Hepatocyte (in vitro differentiated cells): ENCODE data around the gene PHLDB2. TPM values are rescaled to one million over a fixed set of nuclear protein-coding genes. Genes with fewer than 3 reads are reported as not detected.

ENCODE experiments used
- DNase-seq: peaks from one replicate; pipeline ENCODE4 v3.0.0-alpha.2; 2016; ENCODE audit warnings: low spot score
- H2AFZ ChIP-seq: fragments of 200-600 bp; sonication (generic); 2 replicates; pipeline ENCODE4 v1.6.0; 2016; ENCODE audit warnings: antibody characterized with exemption, mild to moderate bottlenecking
- H3K27ac ChIP-seq: fragments of 200-600 bp; sonication (generic); 2 replicates; pipeline ENCODE4 v1.5.1; 2016; ENCODE audit warnings: mild to moderate bottlenecking
- H3K27me3 ChIP-seq: fragments of 200-600 bp; sonication (generic); 2 replicates; pipeline ENCODE4 v1.6.1; 2016
- H3K36me3 ChIP-seq: fragments of 200-600 bp; sonication (generic); replicated peaks from 2 replicates; pipeline ENCODE4 v1.5.1; 2016; ENCODE audit warnings: low read depth; ENCODE audit not compliant: insufficient read depth
- H3K4me1 ChIP-seq: fragments of 200-600 bp; sonication (generic); 2 replicates; pipeline ENCODE4 v1.5.1; 2016; ENCODE audit warnings: mild to moderate bottlenecking, moderate library complexity; ENCODE audit not compliant: insufficient read depth
- H3K4me2 ChIP-seq: fragments of 200-600 bp; sonication (generic); 2 replicates; pipeline ENCODE4 v1.6.0; 2016
- H3K4me3 ChIP-seq: fragments of 200-600 bp; sonication (generic); 2 replicates; pipeline ENCODE4 v1.5.1; 2016; ENCODE audit warnings: mild to moderate bottlenecking
- H3K79me2 ChIP-seq: fragments of 200-600 bp; sonication (generic); 2 replicates; pipeline ENCODE4 v1.6.0; 2017; ENCODE audit warnings: mild to moderate bottlenecking
- H3K9me2 ChIP-seq: fragments of 200-600 bp; sonication (generic); replicated peaks from 2 replicates; pipeline ENCODE4 v1.6.0; 2017; ENCODE audit warnings: mild to moderate bottlenecking; ENCODE audit not compliant: insufficient read depth
- H3K9me3 ChIP-seq: fragments of 200-600 bp; sonication (generic); 2 replicates; pipeline ENCODE4 v1.5.1; 2016; ENCODE audit warnings: low read depth, mild to moderate bottlenecking
- H4K20me1 ChIP-seq: fragments of 200-600 bp; sonication (generic); 2 replicates; pipeline ENCODE4 v1.6.0; 2016; ENCODE audit warnings: mild to moderate bottlenecking; ENCODE audit not compliant: insufficient read depth, poor library complexity, severe bottlenecking
- EZH2 ChIP-seq: fragments of 200-600 bp; sonication (generic); IDR thresholded peaks from 2 replicates; pipeline ENCODE4 v1.6.1; 2016; ENCODE audit warnings: antibody characterized with exemption, mild to moderate bottlenecking, borderline replicate concordance
- EZH2phosphoT487 ChIP-seq: fragments of 200-600 bp; sonication (generic); IDR thresholded peaks from one replicate; pipeline ENCODE4 v1.6.1; 2018; ENCODE audit warnings: antibody characterized with exemption, mild to moderate bottlenecking, low read depth, moderate library complexity; ENCODE audit not compliant: unreplicated experiment, severe bottlenecking
- WGBS: methylation state at CpG from one replicate; pipeline ENCODE4 v1.1.6; 2016; ENCODE audit warnings: low lambda C conversion rate; ENCODE audit errors: missing lambda C conversion rate; 5-methylcytosine and 5-hydroxymethylcytosine counted together
- polyA plus RNA-seq: library from polyadenylated mRNA; unstranded; fragments of >200 nt; fragmentation: Nextera tagmentation; extraction: Ambion mirVana; gene quantifications from 2 replicates; pipeline ENCODE4 v1.2.1, GENCODE V29; 2016
- total RNA-seq: library from RNA; depleted of rRNA; stranded (reverse); fragments of >200 nt; gene quantifications from 2 replicates; pipeline ENCODE4 v1.2.3, GENCODE V29; 2014
- TF ChIP-seq, protein P1 (sequence below): fragments of 200-600 bp; sonication (generic); IDR thresholded peaks from 2 replicates; pipeline ENCODE4 v1.5.1; 2016; ENCODE audit warnings: antibody characterized with exemption, mild to moderate bottlenecking; ENCODE audit not compliant: poor library complexity

The PHLDB2 gene
- total and polyA plus RNA-seq, 2 experiments from 2014 or later: 49.0 to 52.7 TPM

DNA sequence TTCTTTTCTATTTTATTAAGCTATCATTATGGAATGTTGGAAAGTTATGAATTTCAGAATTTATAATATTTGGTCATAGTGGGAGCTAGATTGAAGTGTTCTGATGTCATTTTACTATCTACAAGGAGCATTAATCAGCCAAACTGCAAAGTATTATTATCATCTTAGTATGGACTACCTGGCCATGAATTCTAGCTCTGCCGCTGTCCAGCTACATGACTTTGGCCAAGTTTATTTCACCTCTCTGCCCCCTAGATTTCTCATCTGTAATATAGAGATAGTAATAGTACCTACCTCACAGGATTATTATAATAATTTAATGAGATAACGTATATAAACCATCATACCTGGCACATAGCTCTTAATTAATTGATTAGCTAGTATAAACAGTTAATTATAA, 92.0 kb downstream of the PHLDB2 start:
- WGBS: 99% methylated on average over 2 of the region's 2 CpGs

DNA sequence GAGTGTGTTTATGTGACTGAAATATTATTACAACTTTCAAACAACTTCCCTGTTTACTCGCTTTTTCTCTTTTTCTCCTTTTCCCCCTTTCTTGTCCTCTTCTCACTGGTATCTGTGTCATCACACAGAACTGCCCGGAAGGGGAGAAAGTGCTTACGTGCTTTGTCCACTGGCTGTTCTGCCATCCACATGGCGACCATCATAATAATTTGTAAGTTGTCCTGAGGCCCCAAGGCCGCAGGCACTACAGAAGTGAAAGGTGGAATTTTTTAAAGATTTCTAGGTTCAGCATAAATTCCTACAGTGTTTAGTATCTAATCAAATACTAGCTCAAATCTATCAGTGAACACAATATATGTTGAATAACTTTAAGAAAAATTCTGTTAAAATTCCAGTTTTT, 93.0 kb downstream of the PHLDB2 start:
- Histone ChIP-seq H2AFZ (no peak overlapping the region), H3K9me2 (no peaks in the 10 kb centered on the region), H3K4me2 (no peak overlapping the region), H3K4me3 (no peak overlapping the region), H3K79me2 (no peaks in the 10 kb centered on the region), H4K20me1 (no peaks in the 10 kb centered on the region), H3K36me3 (no peaks in the 10 kb centered on the region), H3K9me3 (no peaks in the 10 kb centered on the region), H3K27ac (no peak overlapping the region), H3K4me1 (peaks cover under 1% of the 10 kb centered on the region), H3K27me3 (no peaks in the 10 kb centered on the region)
- TF ChIP-seq EZH2: no peak
- TF ChIP-seq, protein P1, sequence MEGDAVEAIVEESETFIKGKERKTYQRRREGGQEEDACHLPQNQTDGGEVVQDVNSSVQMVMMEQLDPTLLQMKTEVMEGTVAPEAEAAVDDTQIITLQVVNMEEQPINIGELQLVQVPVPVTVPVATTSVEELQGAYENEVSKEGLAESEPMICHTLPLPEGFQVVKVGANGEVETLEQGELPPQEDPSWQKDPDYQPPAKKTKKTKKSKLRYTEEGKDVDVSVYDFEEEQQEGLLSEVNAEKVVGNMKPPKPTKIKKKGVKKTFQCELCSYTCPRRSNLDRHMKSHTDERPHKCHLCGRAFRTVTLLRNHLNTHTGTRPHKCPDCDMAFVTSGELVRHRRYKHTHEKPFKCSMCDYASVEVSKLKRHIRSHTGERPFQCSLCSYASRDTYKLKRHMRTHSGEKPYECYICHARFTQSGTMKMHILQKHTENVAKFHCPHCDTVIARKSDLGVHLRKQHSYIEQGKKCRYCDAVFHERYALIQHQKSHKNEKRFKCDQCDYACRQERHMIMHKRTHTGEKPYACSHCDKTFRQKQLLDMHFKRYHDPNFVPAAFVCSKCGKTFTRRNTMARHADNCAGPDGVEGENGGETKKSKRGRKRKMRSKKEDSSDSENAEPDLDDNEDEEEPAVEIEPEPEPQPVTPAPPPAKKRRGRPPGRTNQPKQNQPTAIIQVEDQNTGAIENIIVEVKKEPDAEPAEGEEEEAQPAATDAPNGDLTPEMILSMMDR: no peak
- no peak for DNase-seq
- 86% methylated on average over 5 of the region's 5 CpGs for WGBS

More for the DNA sequence above, 92.0 kb downstream of the PHLDB2 start:
- Histone ChIP-seq H2AFZ (no peak overlapping the region), H3K79me2 (no peaks in the 10 kb centered on the region), H4K20me1 (no peaks in the 10 kb centered on the region), H3K9me2 (no peaks in the 10 kb centered on the region), H3K36me3 (no peaks in the 10 kb centered on the region), H3K4me3 (no peak overlapping the region), H3K9me3 (no peaks in the 10 kb centered on the region), H3K27ac (no peak overlapping the region), H3K4me1 (no peaks in the 10 kb centered on the region), H3K27me3 (no peaks in the 10 kb centered on the region), H3K4me2 (no peak overlapping the region)
- TF ChIP-seq EZH2 (no peak), EZH2phosphoT487 (no peak)
- TF ChIP-seq, protein P1: no peak
- no peak for DNase-seq

DNA sequence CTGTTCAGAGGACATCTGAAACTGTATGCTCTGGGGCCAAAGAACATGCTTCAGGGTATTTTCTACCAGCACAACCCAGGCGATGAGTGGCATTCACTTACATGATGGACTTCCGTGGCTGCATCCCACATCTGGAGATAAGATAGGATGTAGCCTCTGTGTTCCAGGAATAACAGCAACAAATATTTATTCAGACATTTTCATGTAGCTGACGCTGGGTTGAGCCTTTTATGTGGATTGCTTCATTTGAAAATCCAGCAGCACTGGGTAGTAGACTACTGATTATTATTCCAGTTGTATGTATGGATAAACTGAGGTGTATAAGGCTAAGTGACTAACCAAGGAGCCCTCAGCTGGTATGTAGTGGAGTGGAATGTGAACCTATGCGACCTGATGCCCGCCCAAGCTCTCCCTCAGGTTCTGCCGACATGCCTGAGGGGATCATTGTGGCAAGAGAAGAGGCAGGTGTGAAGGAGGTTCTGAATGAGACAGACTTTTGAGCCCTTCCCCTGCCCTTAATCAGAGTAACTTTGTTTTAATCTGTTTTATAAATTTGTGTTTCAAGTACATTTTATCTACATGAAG, 93.9 kb downstream of the PHLDB2 start:
- 84% methylated on average over 6 of the region's 6 CpGs for WGBS
- no peak overlapping the region for H3K4me3 ChIP-seq
- no peaks in the 10 kb centered on the region for H3K27me3 ChIP-seq
- no peak overlapping the region for H3K27ac ChIP-seq
- no peaks in the 10 kb centered on the region for H3K36me3 ChIP-seq
- H3K9me3 ChIP-seq: no peaks in the 10 kb centered on the region
- H3K4me2 ChIP-seq: no peak overlapping the region
- H3K9me2 ChIP-seq: no peaks in the 10 kb centered on the region
- TF ChIP-seq EZH2 (no peak), EZH2phosphoT487 (no peak)
- TF ChIP-seq, protein P1: no peak
- no peak for DNase-seq
- H4K20me1 ChIP-seq: no peaks in the 10 kb centered on the region
- H3K4me1 ChIP-seq: peaks cover 6% of the 10 kb centered on the region
- no peaks in the 10 kb centered on the region for H3K79me2 ChIP-seq
- H2AFZ ChIP-seq: no peak overlapping the region
